Measurements from ENCODE around the gene TTC34. TPM values are rescaled to one million over a fixed set of nuclear protein-coding genes. Genes with fewer than 3 reads are reported as not detected.

Gene TTC34
- total RNA-seq, 1 experiment from 2014 or later: 0.92 TPM

DNA sequence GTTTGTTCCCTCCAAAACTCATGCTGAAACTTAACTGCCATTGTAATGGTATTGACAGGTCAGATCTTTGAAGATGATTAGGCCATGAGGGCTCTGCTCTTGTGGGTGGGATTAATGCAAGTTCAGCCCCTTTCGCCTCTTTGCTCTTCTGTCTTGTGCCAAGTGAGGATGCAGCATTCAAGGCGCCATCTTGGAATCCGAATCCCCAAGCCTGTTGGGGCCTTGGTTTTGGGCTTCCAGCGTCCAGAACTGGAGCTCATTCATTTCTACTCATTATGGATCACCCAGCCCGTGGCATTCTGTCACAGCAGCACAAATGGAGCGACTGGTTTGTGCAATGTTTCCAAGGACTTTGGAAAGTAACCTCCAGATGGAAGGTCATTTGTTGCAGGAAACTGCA, 5.6 kb downstream of the TTC34 start:
- H3K4me1 Mint-ChIP-seq: no peaks in the 10 kb centered on the region
- no peak overlapping the region for H2BK5ac ChIP-seq (ENCODE audit: insufficient read length, low read length)
- no peak overlapping the region for H4K5ac ChIP-seq (ENCODE audit: insufficient read length, low read depth, low read length)
- H3K79me2 ChIP-seq (ENCODE audit: insufficient read depth, low read length): no peaks in the 10 kb centered on the region
- H2AFZ ChIP-seq (ENCODE audit: low read length): no peak overlapping the region
- H2AK5ac ChIP-seq (ENCODE audit: insufficient read length, low read length): no peak overlapping the region
- no peak overlapping the region for H3K27ac Mint-ChIP-seq
- no peak overlapping the region for H2BK20ac ChIP-seq (ENCODE audit: low read depth, low read length, poor library complexity, severe bottlenecking)
- no peak overlapping the region for H4K8ac ChIP-seq (replicated peaks; ENCODE audit: insufficient read length, low read depth, low read length)
- no peak overlapping the region for H3K18ac ChIP-seq (ENCODE audit: insufficient read length, low read depth, low read length)
- H2BK12ac ChIP-seq (ENCODE audit: insufficient read length, low read depth, low read length): no peak overlapping the region
- H2BK120ac ChIP-seq (ENCODE audit: low read depth, low read length, poor library complexity, severe bottlenecking): no peak overlapping the region
- peaks cover 0 to 40% (median 5%) of the 10 kb centered on the region in 3 experiments; a peak in 4 of 7 replicates for H3K36me3 Mint-ChIP-seq (ENCODE audit: insufficient read depth in 1 of 3, low read depth in 3 of 3)
- peaks cover 77% of the 10 kb centered on the region for H3K9me3 ChIP-seq (ENCODE audit: control insufficient read depth, low read depth, low read length)
- H3K4me1 ChIP-seq (ENCODE audit: insufficient read depth, low read length): no peaks in the 10 kb centered on the region
- peaks cover 51 to 75% of the 10 kb centered on the region in 2 experiments for H3K9me3 Mint-ChIP-seq
- no peaks in the 10 kb centered on the region for H4K20me1 ChIP-seq (ENCODE audit: control insufficient read depth, insufficient read depth, insufficient read length)
- H3K27ac ChIP-seq (ENCODE audit: insufficient read length, low read depth, low read length): no peak overlapping the region
- H3K27me3 Mint-ChIP-seq (ENCODE audit: low read depth): peaks cover 3% of the 10 kb centered on the region
- TF ChIP-seq, protein P1, sequence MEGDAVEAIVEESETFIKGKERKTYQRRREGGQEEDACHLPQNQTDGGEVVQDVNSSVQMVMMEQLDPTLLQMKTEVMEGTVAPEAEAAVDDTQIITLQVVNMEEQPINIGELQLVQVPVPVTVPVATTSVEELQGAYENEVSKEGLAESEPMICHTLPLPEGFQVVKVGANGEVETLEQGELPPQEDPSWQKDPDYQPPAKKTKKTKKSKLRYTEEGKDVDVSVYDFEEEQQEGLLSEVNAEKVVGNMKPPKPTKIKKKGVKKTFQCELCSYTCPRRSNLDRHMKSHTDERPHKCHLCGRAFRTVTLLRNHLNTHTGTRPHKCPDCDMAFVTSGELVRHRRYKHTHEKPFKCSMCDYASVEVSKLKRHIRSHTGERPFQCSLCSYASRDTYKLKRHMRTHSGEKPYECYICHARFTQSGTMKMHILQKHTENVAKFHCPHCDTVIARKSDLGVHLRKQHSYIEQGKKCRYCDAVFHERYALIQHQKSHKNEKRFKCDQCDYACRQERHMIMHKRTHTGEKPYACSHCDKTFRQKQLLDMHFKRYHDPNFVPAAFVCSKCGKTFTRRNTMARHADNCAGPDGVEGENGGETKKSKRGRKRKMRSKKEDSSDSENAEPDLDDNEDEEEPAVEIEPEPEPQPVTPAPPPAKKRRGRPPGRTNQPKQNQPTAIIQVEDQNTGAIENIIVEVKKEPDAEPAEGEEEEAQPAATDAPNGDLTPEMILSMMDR (conservative IDR thresholded peaks at IDR 0.05): no peak
- no peak overlapping the region for H3K23ac ChIP-seq (ENCODE audit: insufficient read length, low read depth, low read length)
- H3K4me3 Mint-ChIP-seq: no peak overlapping the region
- H3K9ac ChIP-seq (ENCODE audit: extremely low read depth, insufficient read length, low read length): no peak overlapping the region
- H3K14ac ChIP-seq (ENCODE audit: insufficient read depth, low read length): no peak overlapping the region
- H2BK15ac ChIP-seq (ENCODE audit: low read depth, low read length): no peak overlapping the region
- H4K91ac ChIP-seq (ENCODE audit: insufficient read length, low read depth, low read length): no peak overlapping the region
- no peak overlapping the region for H3K4ac ChIP-seq (ENCODE audit: low read depth, low read length)
- no peaks in the 10 kb centered on the region for H3K27me3 ChIP-seq (ENCODE audit: insufficient read depth, low read length)
- WGBS (ENCODE audit: extremely low coverage, insufficient read length, low lambda C conversion rate): no CpG with 5 or more reads among the region's 6 CpGs
- H3K23me2 ChIP-seq (ENCODE audit: insufficient read length, low read depth, low read length, poor library complexity, severe bottlenecking): no peaks in the 10 kb centered on the region
- H3K4me2 ChIP-seq (ENCODE audit: insufficient read depth, insufficient read length, low read length): no peak overlapping the region
- no peak for DNase-seq
- no peak overlapping the region for H3K56ac ChIP-seq (ENCODE audit: insufficient read length, low read depth, low read length)
- no peaks in the 10 kb centered on the region for H3K79me1 ChIP-seq (ENCODE audit: insufficient read depth, low read depth, low read length, poor library complexity, severe bottlenecking)
- no peak overlapping the region for H3T11ph ChIP-seq (ENCODE audit: low read length)

Measured in H9 (cell line).